MM.1S (cell line): Measurements from ENCODE around the gene EPX.

Source experiments
- DNase-seq: peaks from one replicate; pipeline ENCODE4 v3.0.0-alpha.2; 2015
- H2AFZ ChIP-seq: fragments of 300-600 bp; sonication (generic); 2 replicates; pipeline ENCODE4 v1.6.0; 2016; ENCODE audit warnings: antibody characterized with exemption, low read length
- H3F3A ChIP-seq: fragments of 300-600 bp; sonication (generic); 2 replicates; pipeline ENCODE4 v1.6.1; 2016; ENCODE audit warnings: mild to moderate bottlenecking, antibody characterized with exemption, low read length, moderate library complexity, mixed read lengths; ENCODE audit not compliant: insufficient read depth
- H3K27ac ChIP-seq: fragments of 300-600 bp; sonication (generic); 2 replicates; pipeline ENCODE4 v1.5.1; 2016; ENCODE audit warnings: mild to moderate bottlenecking, low read length
- H3K27me3 ChIP-seq: fragments of 300-600 bp; sonication (generic); replicated peaks from 2 replicates; pipeline ENCODE4 v1.6.0; 2016; ENCODE audit warnings: low read length; ENCODE audit not compliant: insufficient read depth
- H3K36me3 ChIP-seq: fragments of 300-600 bp; sonication (generic); replicated peaks from 2 replicates; pipeline ENCODE4 v1.6.1; 2016; ENCODE audit warnings: mild to moderate bottlenecking, low read length, mixed read lengths; ENCODE audit not compliant: insufficient read depth
- H3K4me1 ChIP-seq: fragments of 300-600 bp; sonication (generic); 2 replicates; pipeline ENCODE4 v1.6.1; 2016; ENCODE audit warnings: low read length, mixed read lengths
- H3K4me2 ChIP-seq: fragments of 300-600 bp; sonication (generic); 2 replicates; pipeline ENCODE4 v1.6.0; 2016; ENCODE audit warnings: low read depth, low read length
- H3K4me3 ChIP-seq: fragments of 300-600 bp; sonication (generic); 2 replicates; pipeline ENCODE4 v1.5.1; 2016; ENCODE audit warnings: low read length, mixed read lengths
- H3K79me2 ChIP-seq: fragments of 300-600 bp; sonication (generic); 2 replicates; pipeline ENCODE4 v1.6.1; 2016; ENCODE audit warnings: mixed run types, low read length, mixed read lengths
- H3K9ac ChIP-seq: fragments of 300-600 bp; sonication (generic); 2 replicates; pipeline ENCODE4 v1.6.1; 2016; ENCODE audit warnings: low read length, mixed read lengths
- H3K9me2 ChIP-seq: fragments of 300-600 bp; sonication (generic); replicated peaks from 2 replicates; pipeline ENCODE4 v1.6.1; 2016; ENCODE audit warnings: mild to moderate bottlenecking, low read length, mixed read lengths; ENCODE audit not compliant: insufficient read depth
- H3K9me3 ChIP-seq: fragments of 300-600 bp; sonication (generic); replicated peaks from 2 replicates; pipeline ENCODE4 v1.6.1; 2016; ENCODE audit warnings: mild to moderate bottlenecking, low read length, mixed read lengths; ENCODE audit not compliant: insufficient read depth
- H4K20me1 ChIP-seq: fragments of 300-600 bp; sonication (generic); 2 replicates; pipeline ENCODE4 v1.6.1; 2016; ENCODE audit warnings: mild to moderate bottlenecking, low read length, moderate library complexity, mixed read lengths; ENCODE audit not compliant: insufficient read depth
- EZH2 ChIP-seq: fragments of 300-600 bp; sonication (generic); optimal IDR thresholded peaks from 2 replicates; pipeline ENCODE3; 2017; ENCODE audit warnings: low read depth, mild to moderate bottlenecking, antibody characterized with exemption, low read length, mixed read lengths
- EZH2phosphoT487 ChIP-seq: fragments of 300-600 bp; sonication (generic); IDR thresholded peaks from 2 replicates; pipeline ENCODE4 v1.6.1; 2018; ENCODE audit warnings: antibody characterized with exemption, low read length
- TF ChIP-seq, protein P1 (sequence below): fragments of 300-600 bp; sonication (generic); IDR thresholded peaks from 2 replicates; pipeline ENCODE4 v1.5.1; 2016; ENCODE audit warnings: antibody characterized with exemption, low read length, mixed read lengths

The EPX gene

DNA sequence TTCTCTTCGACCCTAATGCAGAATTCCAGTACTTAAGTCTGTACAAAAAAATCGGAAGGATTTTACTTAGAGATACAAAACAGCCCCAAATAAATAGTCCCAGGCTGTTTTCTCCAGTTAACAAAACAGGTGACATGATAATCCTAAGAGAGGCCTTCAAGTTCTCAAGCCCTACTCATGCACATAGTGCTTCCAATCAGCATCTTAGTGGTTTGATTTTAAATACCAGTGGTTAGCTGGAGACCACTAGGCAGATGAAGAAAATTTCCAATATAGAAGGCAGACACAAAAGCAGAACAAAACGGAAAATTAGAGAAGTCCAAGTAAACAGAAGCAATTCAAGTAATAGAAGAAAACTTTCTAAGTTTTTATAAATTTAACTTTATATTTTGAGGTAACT lies 31.0 kb upstream of the EPX start:
- peaks cover 10% of the 10 kb centered on the region for H3K27me3 ChIP-seq
- no peaks in the 10 kb centered on the region for H4K20me1 ChIP-seq
- H3K4me2 ChIP-seq = no peak overlapping the region
- DNase-seq = no peak
- H3K36me3 ChIP-seq = no peaks in the 10 kb centered on the region
- H2AFZ ChIP-seq = no peak overlapping the region
- H3K9ac ChIP-seq = no peak overlapping the region
- H3K79me2 ChIP-seq = no peaks in the 10 kb centered on the region
- no peaks in the 10 kb centered on the region for H3K9me2 ChIP-seq
- H3K9me3 ChIP-seq = no peaks in the 10 kb centered on the region
- TF ChIP-seq, protein P1, sequence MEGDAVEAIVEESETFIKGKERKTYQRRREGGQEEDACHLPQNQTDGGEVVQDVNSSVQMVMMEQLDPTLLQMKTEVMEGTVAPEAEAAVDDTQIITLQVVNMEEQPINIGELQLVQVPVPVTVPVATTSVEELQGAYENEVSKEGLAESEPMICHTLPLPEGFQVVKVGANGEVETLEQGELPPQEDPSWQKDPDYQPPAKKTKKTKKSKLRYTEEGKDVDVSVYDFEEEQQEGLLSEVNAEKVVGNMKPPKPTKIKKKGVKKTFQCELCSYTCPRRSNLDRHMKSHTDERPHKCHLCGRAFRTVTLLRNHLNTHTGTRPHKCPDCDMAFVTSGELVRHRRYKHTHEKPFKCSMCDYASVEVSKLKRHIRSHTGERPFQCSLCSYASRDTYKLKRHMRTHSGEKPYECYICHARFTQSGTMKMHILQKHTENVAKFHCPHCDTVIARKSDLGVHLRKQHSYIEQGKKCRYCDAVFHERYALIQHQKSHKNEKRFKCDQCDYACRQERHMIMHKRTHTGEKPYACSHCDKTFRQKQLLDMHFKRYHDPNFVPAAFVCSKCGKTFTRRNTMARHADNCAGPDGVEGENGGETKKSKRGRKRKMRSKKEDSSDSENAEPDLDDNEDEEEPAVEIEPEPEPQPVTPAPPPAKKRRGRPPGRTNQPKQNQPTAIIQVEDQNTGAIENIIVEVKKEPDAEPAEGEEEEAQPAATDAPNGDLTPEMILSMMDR = no peak
- TF ChIP-seq EZH2phosphoT487 (no peak), EZH2 (no peak)
- H3K4me1 ChIP-seq = no peaks in the 10 kb centered on the region
- no peaks in the 10 kb centered on the region for H3F3A ChIP-seq
- H3K4me3 ChIP-seq = no peak overlapping the region
- H3K27ac ChIP-seq = no peak overlapping the region

DNA sequence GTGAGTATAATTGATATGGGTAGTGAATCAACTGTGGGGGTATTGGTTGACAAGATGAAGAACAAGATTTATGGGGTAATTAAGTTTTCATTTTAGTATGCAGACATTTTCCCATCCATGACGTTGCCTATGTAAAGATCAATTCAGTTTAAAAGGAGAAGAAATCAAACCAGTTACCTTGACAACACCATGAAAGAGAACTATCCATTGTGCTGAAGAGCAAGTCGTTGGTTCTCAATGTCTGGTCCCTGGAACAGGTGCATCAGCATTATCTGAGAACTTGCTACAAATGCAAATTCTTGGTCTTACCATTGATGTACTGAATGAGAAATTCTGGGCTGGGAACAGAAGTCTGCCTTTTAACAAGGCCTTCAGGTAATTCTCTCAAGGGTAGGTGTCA lies 26.5 kb upstream of the EPX start:
- no peak overlapping the region for H3K27ac ChIP-seq
- no peak overlapping the region for H3K4me2 ChIP-seq
- no peak overlapping the region for H2AFZ ChIP-seq
- H3K4me3 ChIP-seq = no peak overlapping the region
- peaks cover 23% of the 10 kb centered on the region for H3K27me3 ChIP-seq
- no peaks in the 10 kb centered on the region for H3K4me1 ChIP-seq
- TF ChIP-seq, protein P1 = no peak
- TF ChIP-seq EZH2phosphoT487 = no peak
- no peak for TF ChIP-seq EZH2
- no peak overlapping the region for H3K9ac ChIP-seq
- H3K79me2 ChIP-seq = no peaks in the 10 kb centered on the region
- H3K36me3 ChIP-seq = no peaks in the 10 kb centered on the region
- no peaks in the 10 kb centered on the region for H3K9me2 ChIP-seq
- DNase-seq = no peak
- no peaks in the 10 kb centered on the region for H4K20me1 ChIP-seq
- no peaks in the 10 kb centered on the region for H3F3A ChIP-seq
- H3K9me3 ChIP-seq = no peaks in the 10 kb centered on the region

DNA sequence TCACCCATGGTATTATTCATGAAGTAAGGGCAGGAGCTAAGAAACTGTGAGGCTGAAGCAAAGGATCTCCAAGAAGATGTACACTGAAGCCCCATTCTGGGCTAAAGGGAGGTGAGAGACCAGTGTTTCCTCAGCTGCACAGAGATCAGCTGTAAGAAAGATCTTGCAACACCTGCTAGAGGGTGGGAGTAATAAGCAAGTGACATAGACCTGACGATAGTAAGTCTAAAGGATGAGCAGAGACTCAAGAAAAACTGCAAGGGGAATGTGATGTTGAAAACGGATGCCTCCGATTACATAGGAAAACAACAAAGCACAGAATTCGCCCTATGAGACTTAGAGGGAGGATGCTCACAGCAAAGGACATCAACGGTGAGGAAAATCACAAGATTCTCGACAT lies 25.8 kb upstream of the EPX start, which contains the start of gene OR4D2:
Gene OR4D2, plus strand, starts transcription at position 301 of the 400 bp plus-strand sequence. CDS start 2,674 bp downstream, outside the sequence.
- no peak within 1 kb of the TSS for H3K27ac ChIP-seq
- no peaks in the 10 kb centered on the region for H3F3A ChIP-seq
- no peaks in the 10 kb centered on the region for H3K36me3 ChIP-seq
- H4K20me1 ChIP-seq = no peaks in the 10 kb centered on the region
- no peak within 1 kb of the TSS for H3K4me3 ChIP-seq
- TF ChIP-seq EZH2 = no peak
- TF ChIP-seq, protein P1 = no peak
- no peak for TF ChIP-seq EZH2phosphoT487
- no peak for DNase-seq
- no peak within 1 kb of the TSS for H3K4me2 ChIP-seq
- no peaks in the 10 kb centered on the region for H3K9me3 ChIP-seq
- H3K9me2 ChIP-seq = no peaks in the 10 kb centered on the region
- H3K27me3 ChIP-seq = peaks cover 23% of the 10 kb centered on the region
- no peak within 1 kb of the TSS for H2AFZ ChIP-seq
- no peaks in the 10 kb centered on the region for H3K79me2 ChIP-seq
- H3K9ac ChIP-seq = no peak within 1 kb of the TSS
- no peaks in the 10 kb centered on the region for H3K4me1 ChIP-seq
